Measurements from ENCODE around the gene LRP1B.

LRP1B gene

GRCh38 chr2:140639628-140640027 lies 1491.2 kb downstream of the LRP1B start:
- no peak for DNase-seq

- no peak for DNase-seq
Measured at GRCh38 chr2:140630557-140630956, 1500.3 kb downstream of the LRP1B start.

GRCh38 chr2:140627885-140628284 lies 1502.9 kb downstream of the LRP1B start:
- no peak for DNase-seq

- DNase-seq, result no peak
Measured at GRCh38 chr2:140627136-140627535, 1503.7 kb downstream of the LRP1B start.

GRCh38 chr2:140624200-140624599 lies 1506.6 kb downstream of the LRP1B start:
- no peak for DNase-seq

- no peak for DNase-seq
Measured at GRCh38 chr2:140621583-140622362, 1509.0 kb downstream of the LRP1B start.

- DNase-seq, result no peak
Measured at GRCh38 chr2:140604788-140605187, 1526.0 kb downstream of the LRP1B start.

- no peak for DNase-seq
Measured at GRCh38 chr2:140604096-140604495, 1526.7 kb downstream of the LRP1B start.

GRCh38 chr2:140603416-140603815 lies 1527.4 kb downstream of the LRP1B start:
- no peak for DNase-seq

GRCh38 chr2:140601801-140602200 lies 1529.0 kb downstream of the LRP1B start:
- DNase-seq, result no peak

- no peak for DNase-seq
Measured at GRCh38 chr2:140601342-140601741, 1529.5 kb downstream of the LRP1B start.

GRCh38 chr2:140600116-140600515 lies 1530.7 kb downstream of the LRP1B start:
- DNase-seq, result no peak

- no peak for DNase-seq
Measured at GRCh38 chr2:140597836-140598235, 1533.0 kb downstream of the LRP1B start.

- no peak for DNase-seq
Measured at GRCh38 chr2:140597205-140597604, 1533.6 kb downstream of the LRP1B start.

GRCh38 chr2:140596447-140596846 lies 1534.4 kb downstream of the LRP1B start:
- DNase-seq, result no peak

GRCh38 chr2:140595107-140595506 lies 1535.7 kb downstream of the LRP1B start:
- DNase-seq, result no peak

GRCh38 chr2:140593132-140593531 lies 1537.7 kb downstream of the LRP1B start:
- DNase-seq, result no peak

- no peak for DNase-seq
Measured at GRCh38 chr2:140589696-140590095, 1541.1 kb downstream of the LRP1B start.

- no peak for DNase-seq
Measured at GRCh38 chr2:140589273-140589672, 1541.5 kb downstream of the LRP1B start.

GRCh38 chr2:140586379-140586778 lies 1544.4 kb downstream of the LRP1B start:
- DNase-seq, result no peak

- no peak for DNase-seq
Measured at GRCh38 chr2:140585016-140585415, 1545.8 kb downstream of the LRP1B start.

GRCh38 chr2:140584471-140584870 lies 1546.3 kb downstream of the LRP1B start:
- no peak for DNase-seq

- DNase-seq, result no peak
Measured at GRCh38 chr2:140580532-140581151, 1550.2 kb downstream of the LRP1B start.

- DNase-seq, result no peak
Measured at GRCh38 chr2:140577453-140577852, 1553.4 kb downstream of the LRP1B start.

GRCh38 chr2:140567734-140568133 lies 1563.1 kb downstream of the LRP1B start:
- DNase-seq, result no peak

Data from CD4-positive, alpha-beta T cell treated with Interferon alpha-2 for 1 hour (primary cell).